Stimulated activated CD8-positive, alpha-beta memory T cell treated with anti-CD3 and anti-CD28 coated beads, Interleukin-4, amount 100 ng/mL, for 1 hour (primary cell): ENCODE measurements around the gene GRPEL2.

Experiments
- DNase-seq, 2 donors: peaks; one replicate each; pipeline ENCODE4 v3.0.0-alpha.2; 2020; ENCODE audit warnings: low read depth in 2 of 2, low spot score in 1 of 2

GRPEL2 gene

GRCh38 chr5:149355688-149356087, 10.4 kb downstream of the GRPEL2 start:
- no peak for DNase-seq

GRCh38 chr5:149356391-149356790, 11.1 kb downstream of the GRPEL2 start:
- DNase-seq, result no peak

DNA sequence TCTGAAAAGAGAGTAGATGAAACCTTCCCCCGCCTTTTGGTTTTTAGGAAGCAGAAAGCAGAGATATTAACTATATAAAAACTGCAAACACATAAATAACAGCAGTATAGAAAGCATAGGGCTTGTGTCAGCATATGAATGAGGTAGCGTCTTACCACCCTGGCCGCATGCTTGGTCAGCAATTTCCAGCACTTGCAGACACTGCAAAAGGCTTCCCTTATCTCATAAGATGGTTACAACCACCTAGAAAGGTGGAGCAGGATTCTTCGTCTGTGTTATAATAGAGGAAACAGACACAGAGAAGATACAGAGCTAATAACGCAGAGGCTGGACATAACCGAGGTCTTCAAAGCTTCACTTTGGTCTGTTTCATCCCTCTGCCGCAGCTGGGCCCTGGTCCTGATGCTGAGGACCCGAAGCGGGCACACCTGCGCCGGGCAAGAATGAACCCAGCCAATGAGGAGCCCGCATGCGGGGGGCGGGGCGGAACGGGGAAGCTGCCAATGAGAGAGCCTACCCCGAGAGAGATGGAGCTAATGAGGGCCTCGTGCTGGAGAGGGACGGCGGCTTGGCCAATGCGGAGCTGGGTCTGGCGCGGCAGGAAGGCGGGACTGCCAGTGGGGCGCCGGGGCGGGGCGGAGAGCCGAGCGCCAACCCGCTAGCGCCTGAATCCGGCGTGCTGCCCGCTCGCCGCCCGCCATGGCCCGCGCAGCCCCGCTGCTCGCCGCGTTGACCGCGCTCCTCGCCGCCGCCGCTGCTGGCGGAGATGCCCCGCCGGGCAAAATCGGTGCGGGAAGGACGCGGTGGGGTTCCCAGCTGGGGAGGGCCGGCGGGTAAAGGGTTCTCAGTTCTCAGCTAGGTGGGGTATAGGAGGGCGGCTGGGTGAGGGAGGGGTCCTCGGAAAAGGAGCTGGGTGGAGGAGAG, 12.3 kb downstream of the GRPEL2 start, which contains the start of gene PCYOX1L:
Gene PCYOX1L (plus strand): TSS at position 677 of the 924 bp plus-strand sequence. CDS start 23 bp downstream, at position 700.
- DNase-seq, result peak; percentile 67 to 95

GRCh38 chr5:149358294-149358651, 13.0 kb downstream of the GRPEL2 start:
- no peak for DNase-seq

DNA sequence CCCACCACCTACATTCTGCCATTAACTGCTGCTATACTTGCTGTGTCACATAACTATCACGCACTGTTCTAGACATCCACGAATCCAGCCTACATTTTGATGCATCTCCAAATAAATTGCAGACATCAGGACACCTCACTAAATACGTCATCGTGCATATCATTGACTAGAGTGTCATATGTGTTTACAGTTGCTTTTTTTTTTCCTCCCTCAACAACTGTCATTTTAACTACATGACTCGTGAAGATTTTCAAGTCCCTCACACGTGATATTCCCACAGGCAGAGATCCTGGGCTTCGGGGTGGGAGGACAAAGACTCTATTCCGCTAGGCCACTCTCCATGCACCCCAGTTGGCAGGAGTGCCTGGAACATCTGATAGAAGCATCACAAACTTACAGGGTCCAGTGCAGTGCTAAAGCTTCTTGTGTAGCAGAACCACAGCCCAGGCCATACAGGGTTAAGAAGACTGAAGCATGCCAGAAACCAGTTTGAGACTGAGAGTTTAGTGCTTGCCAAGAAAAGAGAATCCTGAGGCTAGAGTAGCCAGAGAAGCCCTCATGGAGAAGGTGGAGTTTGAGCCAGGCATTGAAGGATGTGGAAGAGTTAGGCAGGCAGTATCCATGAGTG, 13.7 kb downstream of the GRPEL2 start:
- no peak for DNase-seq

DNA sequence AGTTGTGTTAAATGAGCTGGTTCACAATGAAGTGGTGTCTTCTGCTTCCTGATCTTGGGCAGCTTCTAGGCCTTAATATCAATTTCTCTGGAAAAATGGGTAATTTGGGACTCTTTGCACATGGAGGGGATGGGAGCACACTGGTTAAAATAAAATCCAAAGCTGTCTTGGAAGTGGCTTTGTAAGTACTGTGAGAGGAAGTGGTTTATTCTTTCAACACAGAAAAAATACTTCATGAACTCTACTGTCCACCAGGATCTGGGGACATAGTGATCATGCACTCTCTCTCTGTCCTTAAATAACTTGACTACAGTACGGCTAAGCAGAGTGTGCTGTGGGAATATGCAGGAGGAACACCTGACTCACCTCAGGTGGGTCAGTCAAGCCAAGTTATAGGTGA, 15.0 kb downstream of the GRPEL2 start:
- no peak for DNase-seq

GRCh38 chr5:149362541-149362940, 17.2 kb downstream of the GRPEL2 start:
- no peak for DNase-seq

DNA sequence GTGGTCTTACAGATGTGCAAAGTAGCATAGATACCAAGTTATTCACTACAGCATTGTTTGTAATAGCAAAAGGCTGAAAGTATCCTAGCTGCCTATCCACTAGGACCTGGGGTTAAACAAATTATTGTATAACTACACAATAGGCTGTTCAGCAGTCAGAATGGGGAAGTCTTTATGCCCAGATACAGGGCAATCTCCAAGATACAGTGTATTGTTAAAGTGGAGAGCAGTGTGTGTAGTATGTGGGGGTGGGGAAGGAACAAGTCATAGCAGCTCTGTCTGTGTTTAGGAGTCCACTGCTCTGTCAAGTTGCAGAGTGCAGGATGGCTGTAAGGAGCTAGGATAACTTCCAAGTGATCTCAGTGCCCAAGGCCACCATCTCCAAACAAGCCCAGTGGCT, 18.1 kb downstream of the GRPEL2 start:
- DNase-seq, result no peak

- no peak for DNase-seq
These were observed 18.6 kb downstream of the GRPEL2 start for GRCh38 chr5:149363936-149364335.

DNA sequence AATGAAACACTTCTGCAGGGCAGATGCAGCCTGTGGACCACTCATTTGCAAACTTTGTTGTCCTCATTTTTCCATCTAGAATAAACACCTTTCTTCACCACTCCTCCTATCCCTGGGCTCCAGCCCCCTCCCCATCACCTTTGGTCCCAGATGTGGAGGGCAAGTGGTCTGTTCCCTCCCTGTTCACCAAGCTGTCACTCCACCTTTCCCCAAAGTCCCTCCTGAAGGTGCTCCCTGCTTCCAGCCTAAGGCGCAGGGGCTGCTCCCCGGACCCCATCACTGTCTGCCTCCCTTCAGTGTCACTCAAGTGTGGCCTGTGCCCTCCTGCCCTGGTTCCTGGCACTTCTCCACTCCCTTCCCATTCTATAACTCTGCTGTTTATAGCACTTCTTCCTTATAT, 19.4 kb downstream of the GRPEL2 start:
- no peak for DNase-seq

GRCh38 chr5:149365418-149365817, 20.1 kb downstream of the GRPEL2 start:
- no peak for DNase-seq

DNA sequence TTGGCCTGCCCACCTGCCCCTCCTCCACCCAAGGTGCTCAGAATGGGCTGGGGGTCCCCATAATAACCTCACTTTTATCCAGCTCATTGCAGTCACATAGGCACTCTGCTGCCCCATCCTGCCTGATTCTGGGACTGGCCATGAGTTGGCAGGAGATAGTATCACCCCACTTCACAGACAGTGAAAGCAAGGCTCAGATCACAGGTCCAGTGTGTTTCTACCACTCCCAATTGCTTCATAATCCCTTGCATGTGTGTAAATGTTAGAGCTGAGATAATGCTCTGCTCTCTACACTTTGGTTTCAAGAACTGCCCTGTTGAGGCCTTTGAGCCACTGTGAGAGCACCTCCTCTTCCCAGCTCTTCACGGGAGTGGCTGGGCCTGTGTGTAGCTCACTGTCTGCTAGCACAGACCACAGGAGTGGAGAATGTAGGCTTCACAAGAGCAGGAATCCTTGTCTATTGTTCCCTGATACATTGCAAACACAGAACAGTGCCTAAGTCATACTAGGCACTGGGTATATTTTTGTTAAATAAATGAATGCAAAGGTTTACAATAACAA, 20.9 kb downstream of the GRPEL2 start:
- no peak for DNase-seq

DNA sequence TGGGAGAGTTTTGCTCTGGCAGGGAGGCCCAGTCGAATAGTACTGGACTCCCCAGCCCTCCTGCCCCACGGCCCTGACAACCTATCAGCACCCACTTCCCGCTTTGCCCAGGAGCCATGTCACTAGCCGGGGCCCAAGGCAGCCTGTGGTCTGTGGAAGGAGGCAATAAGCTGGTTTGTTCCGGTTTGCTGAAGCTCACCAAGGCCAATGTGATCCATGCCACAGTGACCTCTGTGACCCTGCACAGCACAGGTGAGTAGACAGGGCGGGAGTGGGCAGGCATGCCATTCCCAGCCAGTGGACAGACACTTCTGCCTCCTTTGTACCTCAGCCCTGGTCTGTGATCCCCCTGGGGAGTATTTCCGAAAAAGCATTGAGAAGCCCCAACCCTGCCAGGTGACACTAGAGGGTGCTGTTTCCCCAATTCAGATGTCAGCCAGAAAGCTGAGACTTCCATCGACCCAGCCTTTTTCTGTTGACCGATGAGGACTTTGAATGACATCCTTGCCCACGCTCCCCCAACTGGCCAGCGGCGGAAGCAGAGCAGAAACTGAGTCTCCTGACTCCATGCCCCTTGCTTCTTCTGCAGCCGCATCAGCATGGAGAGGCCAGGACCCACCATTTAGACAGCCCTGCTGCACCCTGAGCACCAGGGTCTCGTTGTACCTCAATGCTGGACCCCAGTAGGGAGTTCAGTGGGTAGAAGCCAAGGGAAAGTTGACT, 22.1 kb downstream of the GRPEL2 start:
- DNase-seq, result peak in 1 of 2 donors; percentile 29

- no peak for DNase-seq
These were observed 22.8 kb downstream of the GRPEL2 start for GRCh38 chr5:149367972-149368645.

- DNase-seq, result no peak
These were observed 25.6 kb downstream of the GRPEL2 start for GRCh38 chr5:149370878-149371277.

DNA sequence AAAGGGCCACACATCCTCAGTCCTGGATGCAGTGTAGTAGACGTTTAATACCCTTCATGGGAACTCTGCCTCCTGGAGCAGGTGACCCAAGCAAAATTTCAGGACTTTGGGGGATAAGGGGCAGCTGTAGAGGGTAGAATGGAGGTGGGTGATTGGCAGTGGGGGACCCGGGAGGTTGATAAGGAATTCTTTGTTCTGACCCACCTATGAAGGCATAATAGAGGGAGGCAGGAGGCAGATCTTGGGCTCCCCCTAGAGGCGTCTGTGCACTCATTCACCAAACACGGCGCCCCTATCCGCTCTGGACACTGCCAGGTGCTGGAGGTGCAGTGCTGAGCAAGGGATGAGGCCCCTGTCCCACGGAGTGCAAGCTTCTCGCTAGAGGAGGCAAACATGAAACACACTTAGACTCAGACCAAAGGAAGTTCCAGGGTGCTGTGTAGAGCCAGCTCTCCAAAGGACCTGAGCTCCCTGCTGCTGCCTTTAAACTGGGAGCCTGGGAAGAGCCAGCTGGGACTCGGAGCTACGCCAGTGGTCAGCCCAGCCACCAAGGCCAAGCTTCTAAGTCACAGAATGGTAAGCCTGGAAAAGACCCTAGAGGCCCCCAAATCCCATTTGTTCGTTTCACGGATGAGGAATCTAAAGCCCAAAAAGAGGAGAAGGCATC, 26.1 kb downstream of the GRPEL2 start:
- peak; percentile 28 to 40 for DNase-seq

- DNase-seq, result no peak
These were observed 26.9 kb downstream of the GRPEL2 start for GRCh38 chr5:149372076-149372795.

- no peak for DNase-seq
These were observed 27.6 kb downstream of the GRPEL2 start for GRCh38 chr5:149372932-149373331.

DNA sequence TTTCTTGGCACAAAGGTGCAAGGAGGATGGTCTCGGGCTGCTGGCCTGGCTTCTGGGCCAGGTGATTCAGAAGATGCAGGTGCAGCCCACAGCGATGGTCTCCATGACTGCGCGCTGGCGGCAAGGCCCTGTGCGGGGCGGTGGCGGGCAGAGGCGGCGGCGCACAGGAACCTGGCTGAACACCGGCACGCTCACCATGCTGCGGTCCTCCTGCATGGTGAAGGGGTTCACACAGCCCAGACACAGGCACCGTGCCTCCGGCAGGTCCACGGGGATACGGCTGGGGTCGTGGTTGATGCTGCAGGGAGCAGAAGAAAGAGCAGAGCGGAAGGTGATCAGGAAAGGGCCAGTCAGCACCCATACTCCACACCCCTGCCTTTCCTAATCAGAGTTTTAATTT, 29.0 kb downstream of the GRPEL2 start:
- DNase-seq, result no peak

DNA sequence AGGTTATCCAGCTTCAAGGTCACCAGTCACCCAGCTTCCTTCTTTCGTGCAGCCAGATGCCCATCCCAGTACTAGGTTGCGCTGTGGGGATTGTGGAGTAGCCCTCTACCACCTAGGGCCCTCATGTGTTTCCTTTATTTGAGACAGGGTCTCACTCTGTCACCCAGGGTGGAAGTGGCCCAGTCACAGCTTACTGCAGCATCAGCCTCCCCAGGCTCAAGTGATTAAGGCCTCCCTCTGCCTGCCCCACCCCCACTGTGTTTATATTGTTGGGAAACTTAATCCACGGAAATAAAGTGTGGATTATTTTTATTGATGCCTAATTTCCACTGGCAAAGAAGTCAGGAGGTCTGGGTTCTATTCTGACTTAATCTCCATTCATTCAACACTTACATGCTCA, 29.5 kb downstream of the GRPEL2 start:
- DNase-seq, result no peak
